ENCODE data around the gene TNFRSF8. TPM values are rescaled to one million over a fixed set of nuclear protein-coding genes. Genes with fewer than 3 reads are reported as not detected.

The TNFRSF8 gene
- total RNA-seq, 1 donor from 2014 or later: 1.8 TPM

DNA sequence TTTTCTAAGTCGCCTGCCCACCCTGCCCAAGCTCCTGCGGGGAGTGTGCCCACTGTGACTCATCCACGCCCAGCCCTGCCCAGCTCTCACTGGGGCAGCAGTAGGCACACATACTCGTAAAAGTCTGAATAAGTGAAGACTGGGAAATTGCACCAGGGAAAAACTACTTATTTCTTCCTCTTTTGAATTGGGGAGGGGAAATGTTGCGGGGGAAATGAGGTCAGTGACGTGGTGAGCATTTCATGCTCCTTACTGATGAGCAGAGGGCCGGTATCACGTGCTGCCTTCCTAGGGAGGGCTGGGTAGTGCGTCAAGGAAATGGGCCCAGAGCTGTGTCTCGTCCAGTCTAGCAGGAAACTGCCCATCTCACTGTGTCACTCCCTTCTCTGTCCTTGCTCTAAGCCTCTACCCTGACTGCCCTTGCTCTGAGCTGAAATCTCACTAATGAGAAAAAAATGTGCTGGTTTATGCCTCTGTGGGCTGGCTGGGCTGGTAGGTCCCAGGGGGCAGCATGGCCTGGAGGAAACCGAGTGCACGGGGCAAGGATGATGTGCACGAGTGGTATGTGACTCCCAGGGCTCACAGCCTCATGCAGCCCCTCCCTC lies 90.2 kb downstream of the TNFRSF8 start:
- ATAC-seq (peak; percentile 84), DNase-seq (peak; percentile 76)
- Histone ChIP-seq H3K4me1 (peaks cover 52% of the 10 kb centered on the region), H3K4me3 (no peak overlapping the region), H3K36me3 (no peaks in the 10 kb centered on the region), H3K9me3 (no peaks in the 10 kb centered on the region), H3K27me3 (no peaks in the 10 kb centered on the region), H3K27ac (peak overlapping the region; percentile 75)
- intact Hi-C loops (cut with DNase I): no loop called here
- TF ChIP-seq, protein P1, sequence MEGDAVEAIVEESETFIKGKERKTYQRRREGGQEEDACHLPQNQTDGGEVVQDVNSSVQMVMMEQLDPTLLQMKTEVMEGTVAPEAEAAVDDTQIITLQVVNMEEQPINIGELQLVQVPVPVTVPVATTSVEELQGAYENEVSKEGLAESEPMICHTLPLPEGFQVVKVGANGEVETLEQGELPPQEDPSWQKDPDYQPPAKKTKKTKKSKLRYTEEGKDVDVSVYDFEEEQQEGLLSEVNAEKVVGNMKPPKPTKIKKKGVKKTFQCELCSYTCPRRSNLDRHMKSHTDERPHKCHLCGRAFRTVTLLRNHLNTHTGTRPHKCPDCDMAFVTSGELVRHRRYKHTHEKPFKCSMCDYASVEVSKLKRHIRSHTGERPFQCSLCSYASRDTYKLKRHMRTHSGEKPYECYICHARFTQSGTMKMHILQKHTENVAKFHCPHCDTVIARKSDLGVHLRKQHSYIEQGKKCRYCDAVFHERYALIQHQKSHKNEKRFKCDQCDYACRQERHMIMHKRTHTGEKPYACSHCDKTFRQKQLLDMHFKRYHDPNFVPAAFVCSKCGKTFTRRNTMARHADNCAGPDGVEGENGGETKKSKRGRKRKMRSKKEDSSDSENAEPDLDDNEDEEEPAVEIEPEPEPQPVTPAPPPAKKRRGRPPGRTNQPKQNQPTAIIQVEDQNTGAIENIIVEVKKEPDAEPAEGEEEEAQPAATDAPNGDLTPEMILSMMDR (IDR thresholded peaks at IDR 0.05): no peak

DNA sequence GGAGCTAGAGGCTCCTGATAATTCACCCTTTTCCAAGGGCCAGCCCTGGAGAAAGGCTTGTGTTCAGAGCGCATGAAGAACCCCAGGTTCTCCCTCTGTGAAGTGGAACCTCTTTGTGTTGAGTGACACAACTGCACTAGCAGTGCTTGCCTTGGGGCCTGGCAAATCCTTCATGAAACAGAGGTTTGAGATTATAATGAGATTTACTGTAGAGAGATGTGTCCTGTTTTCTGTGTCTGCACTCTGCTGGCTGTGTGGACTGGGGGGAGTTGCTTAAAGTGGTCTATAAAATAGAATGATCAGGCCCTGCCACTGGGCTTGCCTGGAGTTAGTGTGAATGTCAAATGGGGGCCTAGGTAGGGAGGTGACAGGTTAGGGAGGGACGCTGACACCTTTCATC lies 92.2 kb downstream of the TNFRSF8 start:
- H3K9me3 ChIP-seq: no peaks in the 10 kb centered on the region
- no peak overlapping the region for H3K4me3 ChIP-seq
- H3K27me3 ChIP-seq: no peaks in the 10 kb centered on the region
- no peak for DNase-seq
- no peak for ATAC-seq
- TF ChIP-seq, protein P1 (IDR thresholded peaks at IDR 0.05): no peak
- H3K27ac ChIP-seq: no peak overlapping the region
- peaks cover 33% of the 10 kb centered on the region for H3K4me1 ChIP-seq
- intact Hi-C loops (cut with DNase I): no loop called here
- no peaks in the 10 kb centered on the region for H3K36me3 ChIP-seq

DNA sequence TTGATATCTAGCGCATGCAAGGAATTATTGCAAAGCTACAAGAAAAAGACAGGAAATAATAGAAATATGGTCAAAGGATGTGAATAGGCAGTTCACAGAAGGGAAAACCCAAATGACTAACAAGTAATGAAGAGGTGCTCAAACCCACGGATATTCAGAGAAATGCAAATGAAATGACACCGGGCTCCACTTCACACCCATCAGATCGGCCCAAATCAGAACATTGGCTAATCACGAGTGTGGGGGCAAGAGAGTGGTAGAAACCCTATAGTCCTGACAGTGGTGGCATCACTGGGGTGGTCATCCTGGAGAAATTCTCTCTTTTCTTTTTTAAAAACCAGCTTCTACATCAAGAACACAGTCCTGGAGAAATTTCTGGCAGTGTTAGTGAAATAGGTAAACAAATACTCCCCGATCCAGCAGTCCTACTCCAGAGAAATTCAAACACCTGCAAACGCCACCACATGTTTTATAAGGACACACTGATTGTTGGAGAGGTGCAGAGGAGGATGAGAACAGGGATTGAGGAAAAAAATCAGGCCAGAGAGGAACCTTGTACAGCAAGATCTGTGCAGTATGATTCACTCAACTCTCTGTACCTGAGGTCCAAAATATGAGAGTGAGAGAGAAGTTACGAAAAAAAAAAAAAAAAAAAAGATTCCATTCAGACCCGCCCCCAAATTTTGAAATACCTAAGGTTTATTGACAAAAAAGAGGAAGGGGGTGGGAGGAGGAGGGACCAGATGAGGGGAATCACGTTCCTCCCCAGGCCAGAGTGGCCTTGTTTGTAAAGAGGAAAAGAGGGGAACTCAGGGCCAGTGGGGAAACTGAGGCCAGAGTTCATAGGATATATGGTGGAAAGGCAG lies 94.5 kb downstream of the TNFRSF8 start:
- DNase-seq (no peak), ATAC-seq (peak; percentile 4)
- no peaks in the 10 kb centered on the region for H3K27me3 ChIP-seq
- H3K4me1 ChIP-seq: peaks cover 46% of the 10 kb centered on the region
- H3K27ac ChIP-seq: peak overlapping the region; percentile 11
- intact Hi-C loops (cut with DNase I): no loop called here
- no peaks in the 10 kb centered on the region for H3K9me3 ChIP-seq
- H3K36me3 ChIP-seq: no peaks in the 10 kb centered on the region
- TF ChIP-seq, protein P1 (IDR thresholded peaks at IDR 0.05): no peak
- no peak overlapping the region for H3K4me3 ChIP-seq

DNA sequence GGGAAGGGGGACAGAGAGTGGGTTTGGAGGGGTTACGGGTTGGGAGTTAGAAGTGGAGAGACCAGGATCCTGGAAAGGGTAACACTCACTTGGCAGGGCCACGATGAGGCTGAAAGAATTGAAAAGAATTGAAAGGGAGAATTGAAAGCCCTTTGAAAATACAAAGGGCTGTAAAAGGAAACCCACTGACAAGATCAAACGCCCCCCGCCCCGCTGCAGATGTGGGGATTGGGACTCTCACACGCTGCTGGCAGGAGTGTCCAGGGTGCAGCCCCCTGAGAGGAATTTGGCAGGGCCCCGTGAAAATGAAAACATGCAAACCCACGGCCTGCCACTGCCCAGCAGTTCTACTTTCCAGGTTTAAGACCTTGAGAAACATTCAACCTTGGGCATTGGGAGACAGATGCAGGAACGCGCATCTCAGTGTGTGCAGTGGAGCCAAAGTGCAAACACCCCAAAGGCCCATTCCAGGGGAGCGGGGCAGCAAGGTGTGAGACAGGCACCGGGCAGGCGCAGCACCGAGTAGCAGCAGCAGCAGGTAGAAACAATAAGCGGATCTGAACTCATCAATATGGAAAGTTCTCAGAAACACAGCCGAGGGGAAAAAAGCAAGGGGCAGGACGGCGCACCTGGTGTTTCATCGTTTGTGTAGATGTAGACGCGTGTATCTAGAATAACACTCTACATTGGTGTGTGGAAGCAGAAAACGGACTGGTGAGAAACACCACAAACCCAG lies 95.4 kb downstream of the TNFRSF8 start:
- TF ChIP-seq, protein P1 (IDR thresholded peaks at IDR 0.05): no peak
- DNase-seq (no peak), ATAC-seq (no peak)
- Histone ChIP-seq H3K27ac (peak overlapping the region; percentile 11), H3K27me3 (no peaks in the 10 kb centered on the region), H3K9me3 (no peaks in the 10 kb centered on the region), H3K4me1 (peaks cover 43% of the 10 kb centered on the region), H3K36me3 (no peaks in the 10 kb centered on the region), H3K4me3 (no peak overlapping the region)
- intact Hi-C loops (cut with DNase I): no loop called here

DNA sequence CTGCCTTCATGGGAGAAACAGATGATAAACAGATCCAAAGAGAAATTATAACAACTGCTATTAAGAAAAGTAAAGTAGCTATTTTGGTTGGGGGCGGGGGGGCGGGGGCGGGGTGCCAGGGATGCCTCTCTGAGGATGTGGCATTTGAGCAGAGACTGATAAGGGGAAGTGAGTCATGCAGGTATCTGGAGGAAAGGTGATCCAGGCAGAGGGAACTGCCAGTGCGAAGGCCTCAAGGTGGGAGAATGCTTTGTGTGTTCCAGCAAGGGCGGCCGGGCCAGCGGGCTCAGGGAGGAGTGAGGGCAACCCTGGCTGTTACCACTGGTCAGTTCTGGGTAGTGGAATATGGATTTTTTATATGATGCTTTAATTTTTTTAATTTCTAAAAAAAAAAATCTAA lies 96.7 kb downstream of the TNFRSF8 start:
- Histone ChIP-seq H3K9me3 (no peaks in the 10 kb centered on the region), H3K27me3 (no peaks in the 10 kb centered on the region), H3K4me1 (peaks cover 39% of the 10 kb centered on the region), H3K36me3 (no peaks in the 10 kb centered on the region), H3K4me3 (no peak overlapping the region), H3K27ac (no peak overlapping the region)
- intact Hi-C loops (cut with DNase I): no loop called here
- no peak for DNase-seq
- TF ChIP-seq, protein P1 (IDR thresholded peaks at IDR 0.05): no peak
- no peak for ATAC-seq
